IMR-90 (cell line): ENCODE data around the gene LBH. TPM values are rescaled to one million over a fixed set of nuclear protein-coding genes. Genes with fewer than 3 reads are reported as not detected.

Experiments
- ATAC-seq: fragments of 200-7000 bp; cut with Tn5 transposase; 2 replicates; pipeline ENCODE4 v1.9.1; 2020; ENCODE audit warnings: low read depth, mild to moderate bottlenecking, moderate library complexity
- BruUV-seq: library from RNA; stranded (reverse); fragments of 400-500 nt; replicated peaks from 2 replicates; lab custom pipeline; 2021; lab: Mats Ljungman, UMichigan
- CTCF ChIA-PET: fragments of 300-600 bp; formaldehyde crosslinking; extraction: SDS; loops from one replicate; lab custom pipeline; 2021; ENCODE audit warnings: antibody characterized with exemption; lab: Yijun Ruan, JAX
- POLR2A ChIA-PET: fragments of 300-600 bp; sonication (Branson Sonifier 250); formaldehyde crosslinking; loops from one replicate; lab custom pipeline; 2022; ENCODE audit warnings: antibody characterized with exemption; ENCODE audit not compliant: unreplicated experiment; lab: Charles Lee
- DNase-seq: peaks from one replicate; pipeline ENCODE4 v3.0.0; 2013
- H2AFZ ChIP-seq: replicated peaks from 2 replicates; pipeline ENCODE3; 2013; ENCODE audit warnings: low read length, mild to moderate bottlenecking; ENCODE audit not compliant: poor library complexity
- H2AK5ac ChIP-seq: 2 replicates; pipeline ENCODE4 v1.6.1; 2013; ENCODE audit warnings: low read depth, low read length, inconsistent platforms
- H2AK9ac ChIP-seq: replicated peaks from 2 replicates; pipeline ENCODE3; 2013; ENCODE audit warnings: mild to moderate bottlenecking, low read depth, low read length, moderate library complexity; ENCODE audit not compliant: poor library complexity
- H2BK120ac ChIP-seq: 2 replicates; pipeline ENCODE4 v1.6.1; 2013; ENCODE audit warnings: low read depth, low read length, inconsistent platforms
- H2BK15ac ChIP-seq: 3 replicates; pipeline ENCODE4 v1.6.1; 2013; ENCODE audit warnings: low read depth, low read length, inconsistent platforms
- H2BK20ac ChIP-seq: 2 replicates; pipeline ENCODE4 v1.6.1; 2013; ENCODE audit warnings: low read depth, mild to moderate bottlenecking, inconsistent platforms, low read length, moderate library complexity
- H2BK5ac ChIP-seq: 2 replicates; pipeline ENCODE4 v1.6.1; 2013; ENCODE audit warnings: mild to moderate bottlenecking, low read depth, low read length, inconsistent platforms; ENCODE audit not compliant: poor library complexity, severe bottlenecking
- H3K14ac ChIP-seq: replicated peaks from 2 replicates; pipeline ENCODE4 v1.6.1; 2013; ENCODE audit warnings: low read depth, low read length, inconsistent platforms
- H3K18ac ChIP-seq: 2 replicates; pipeline ENCODE4 v1.6.1; 2013; ENCODE audit warnings: low read depth, low read length, control low read depth
- H3K23ac ChIP-seq: 2 replicates; pipeline ENCODE4 v1.6.1; 2013; ENCODE audit warnings: low read depth, low read length, inconsistent platforms
- H3K27ac ChIP-seq: 2 replicates; pipeline ENCODE4 v1.5.1; 2013; ENCODE audit warnings: mild to moderate bottlenecking, control low read depth, low read length; ENCODE audit not compliant: insufficient read depth
- H3K27me3 ChIP-seq: 2 replicates; pipeline ENCODE4 v1.6.1; 2013; ENCODE audit warnings: low read length; ENCODE audit not compliant: control insufficient read depth, insufficient read depth
- H3K36me3 ChIP-seq: 2 replicates; pipeline ENCODE4 v1.6.1; 2013; ENCODE audit warnings: low read length, mixed read lengths; ENCODE audit not compliant: control insufficient read depth, insufficient read depth
- H3K4ac ChIP-seq: 2 replicates; pipeline ENCODE4 v1.6.1; 2013; ENCODE audit warnings: low read depth, low read length, inconsistent platforms
- H3K4me1 ChIP-seq: 2 replicates; pipeline ENCODE4 v1.6.1; 2013; ENCODE audit warnings: low read length, mixed read lengths; ENCODE audit not compliant: control insufficient read depth, insufficient read depth
- H3K4me2 ChIP-seq: 2 replicates; pipeline ENCODE4 v1.6.1; 2013; ENCODE audit warnings: low read depth, mild to moderate bottlenecking, control low read depth, low read length, moderate library complexity
- H3K4me3 ChIP-seq: 2 replicates; pipeline ENCODE4 v1.5.1; 2013; ENCODE audit warnings: low read depth, mild to moderate bottlenecking, control low read depth, low read length, moderate library complexity; ENCODE audit not compliant: insufficient read depth
- H3K56ac ChIP-seq: 2 replicates; pipeline ENCODE4 v1.6.1; 2013; ENCODE audit warnings: low read length, inconsistent platforms; ENCODE audit not compliant: insufficient read depth; ENCODE audit errors: extremely low read depth
- H3K79me1 ChIP-seq, 2 experiments: 2 replicates each; pipeline ENCODE4 v1.6.1; 2013; ENCODE audit warnings: low read length in 2 of 2, inconsistent platforms in 1 of 2, low read depth in 1 of 2
- H3K9ac ChIP-seq: 2 replicates; pipeline ENCODE4 v1.6.1; 2013; ENCODE audit warnings: low read depth, low read length, control low read depth
- H3K9me1 ChIP-seq: 2 replicates; pipeline ENCODE4 v1.6.1; 2013; ENCODE audit warnings: low read length, inconsistent platforms; ENCODE audit not compliant: insufficient read depth
- H3K9me3 ChIP-seq: 2 replicates; pipeline ENCODE4 v1.6.1; 2013; ENCODE audit warnings: low read length; ENCODE audit not compliant: control insufficient read depth, insufficient read depth
- H4K20me1 ChIP-seq: 2 replicates; pipeline ENCODE4 v1.6.1; 2013; ENCODE audit warnings: low read length, inconsistent platforms; ENCODE audit not compliant: insufficient read depth
- H4K5ac ChIP-seq: 2 replicates; pipeline ENCODE4 v1.6.1; 2013; ENCODE audit warnings: mild to moderate bottlenecking, low read depth, low read length, control low read depth
- H4K8ac ChIP-seq, 2 experiments: 2 replicates each; pipeline ENCODE4 v1.6.1; 2013; ENCODE audit warnings: low read depth in 2 of 2, low read length in 2 of 2, control low read depth in 1 of 2, inconsistent platforms in 1 of 2
- H4K91ac ChIP-seq: 2 replicates; pipeline ENCODE4 v1.6.1; 2013; ENCODE audit warnings: low read depth, low read length, inconsistent platforms; ENCODE audit not compliant: insufficient read depth
- BHLHE40 ChIP-seq: fragments of 150-350 bp; IDR thresholded peaks from 2 replicates; pipeline ENCODE4 v1.6.1; 2016; ENCODE audit warnings: mild to moderate bottlenecking, low read depth, low read length
- CEBPB ChIP-seq: IDR thresholded peaks from 2 replicates; pipeline ENCODE4 v1.6.1; 2012; ENCODE audit warnings: low read depth, low read length, improper control_type of control experiment
- CHD1 ChIP-seq: IDR thresholded peaks from 2 replicates; pipeline ENCODE4 v1.6.1; 2012; ENCODE audit warnings: low read depth, low read length, improper control_type of control experiment
- CTCF ChIP-seq: conservative IDR thresholded peaks from 2 replicates; pipeline ENCODE4 v1.5.1; 2012; ENCODE audit warnings: mild to moderate bottlenecking, low read depth, low read length, improper control_type of control experiment
- ELK1 ChIP-seq: fragments of 150-350 bp; IDR thresholded peaks from 2 replicates; pipeline ENCODE4 v1.6.1; 2016; ENCODE audit warnings: low read depth, mild to moderate bottlenecking, low read length, moderate library complexity, borderline replicate concordance
- FOS ChIP-seq: fragments of 150-350 bp; IDR thresholded peaks from 2 replicates; pipeline ENCODE4 v1.6.1; 2016; ENCODE audit warnings: low read depth, low read length
- MAFK ChIP-seq: IDR thresholded peaks from 2 replicates; pipeline ENCODE4 v1.6.1; 2012; ENCODE audit warnings: low read depth, low read length, improper control_type of control experiment
- MAZ ChIP-seq: IDR thresholded peaks from 2 replicates; pipeline ENCODE4 v1.6.1; 2012; ENCODE audit warnings: low read depth, mild to moderate bottlenecking, low read length, improper control_type of control experiment, moderate library complexity, borderline replicate concordance
- MXI1 ChIP-seq: IDR thresholded peaks from 2 replicates; pipeline ENCODE4 v1.6.1; 2012; ENCODE audit warnings: low read depth, mild to moderate bottlenecking, low read length, moderate library complexity, borderline replicate concordance
- NFE2L2 ChIP-seq: fragments of 150-350 bp; IDR thresholded peaks from 2 replicates; pipeline ENCODE4 v1.6.1; 2016; ENCODE audit warnings: low read depth, mild to moderate bottlenecking, low read length
- POLR2A ChIP-seq: IDR thresholded peaks from 2 replicates; pipeline ENCODE4 v1.6.1; 2012; ENCODE audit warnings: mild to moderate bottlenecking, low read depth, low read length
- RAD21 ChIP-seq: IDR thresholded peaks from 2 replicates; pipeline ENCODE4 v1.6.1; 2012; ENCODE audit warnings: low read length, improper control_type of control experiment
- RCOR1 ChIP-seq: IDR thresholded peaks from 2 replicates; pipeline ENCODE4 v1.6.1; 2012; ENCODE audit warnings: mild to moderate bottlenecking, low read length, improper control_type of control experiment; ENCODE audit not compliant: insufficient replicate concordance
- RFX5 ChIP-seq: IDR thresholded peaks from 2 replicates; pipeline ENCODE4 v1.8.0; 2012; ENCODE audit warnings: low read depth, mild to moderate bottlenecking, low read length, moderate library complexity
- SMC3 ChIP-seq: fragments of 150-350 bp; IDR thresholded peaks from 2 replicates; pipeline ENCODE4 v1.6.1; 2016; ENCODE audit warnings: low read depth, mild to moderate bottlenecking, antibody characterized with exemption, low read length, moderate library complexity
- USF2 ChIP-seq: fragments of 150-350 bp; IDR thresholded peaks from 2 replicates; pipeline ENCODE4 v1.6.1; 2017; ENCODE audit warnings: mild to moderate bottlenecking, antibody characterized with exemption, low read length, low read depth
- WGBS, 2 experiments: methylation state at CpG; one replicate each; pipeline versions ENCODE4 v1.1.5 to v1.1.7; 2013; ENCODE audit warnings: missing lambda C conversion rate in 2 of 2; ENCODE audit not compliant: insufficient read length in 1 of 2; ENCODE audit errors: extremely low coverage in 2 of 2; 5-methylcytosine and 5-hydroxymethylcytosine counted together
- dilution Hi-C: fragments of 300-500 bp; cut with HindIII; formaldehyde crosslinking; loops from one replicate; pipeline ENCODE4 v1.14.3; 2018; ENCODE audit warnings: low sequenced_read_pairs; ENCODE audit not compliant: unreplicated experiment
- in situ Hi-C: fragments of 300-500 bp; cut with MboI; formaldehyde crosslinking; loops from 3 replicates; pipeline ENCODE4 v1.14.3; 2019; ENCODE audit warnings: low sequenced_read_pairs, inconsistent platforms, mixed read lengths
- intact Hi-C: fragments of 100-400 bp; cut with micrococcal nuclease; formaldehyde crosslinking; loops from 2 replicates; pipeline ENCODE4 v1.10.0; 2022
- polyA plus RNA-seq, 3 experiments: library from polyadenylated mRNA; depleted of rRNA; stranded (reverse); fragments of >200 nt; gene quantifications; 2 replicates each; pipeline ENCODE4 v1.2.3, GENCODE V29; 2012; ENCODE audit warnings: low replicate concordance in 1 of 3
- total RNA-seq: library from RNA; depleted of rRNA; stranded (reverse); fragments of >200 nt; gene quantifications from 2 replicates; pipeline ENCODE4 v1.2.3, GENCODE V29; 2012

Gene LBH
- total and polyA plus RNA-seq, 2 of the 4 experiments (the other 2 are of a cell fraction): 158 to 202 TPM

DNA sequence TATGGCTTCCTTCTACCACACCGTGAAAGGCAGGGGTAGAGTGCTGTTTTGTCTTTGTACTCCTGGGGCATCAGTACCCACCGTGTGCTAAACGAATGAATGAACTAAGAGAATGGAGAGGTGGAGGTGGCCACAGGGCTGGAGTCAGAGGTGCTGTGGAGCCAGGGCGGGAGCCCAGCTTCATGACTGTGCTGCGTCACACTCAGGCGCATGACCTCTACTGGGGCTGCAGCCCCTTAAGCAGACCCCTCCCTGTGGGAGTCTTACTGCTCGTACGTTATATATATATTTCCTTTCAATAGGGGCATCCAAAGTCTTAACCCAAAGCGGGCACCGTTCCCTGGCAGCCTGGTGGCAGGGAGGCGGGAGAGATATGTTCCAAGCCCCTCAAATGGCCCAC lies 18.0 kb upstream of the LBH start:
- Histone ChIP-seq H2BK120ac (no peak overlapping the region), H2BK20ac (no peak overlapping the region), H3K9ac (no peak overlapping the region), H3K27me3 (no peaks in the 10 kb centered on the region), H2AFZ (no peak overlapping the region), H3K4me3 (no peak overlapping the region), H3K27ac (no peak overlapping the region), H2BK5ac (no peak overlapping the region), H4K20me1 (no peaks in the 10 kb centered on the region), H3K23ac (no peak overlapping the region), H3K4ac (peak overlapping the region; percentile 29; the same call in 1 of the 2 replicates), H3K18ac (no peak overlapping the region), H3K36me3 (no peaks in the 10 kb centered on the region), H2AK9ac (no peak overlapping the region), H3K4me1 (peaks cover 2% of the 10 kb centered on the region; the same call in 1 of the 2 replicates), H3K9me1 (no peaks in the 10 kb centered on the region; the same call in 1 of the 2 replicates), H3K56ac (no peak overlapping the region), H3K14ac (no peak overlapping the region), H3K79me1 (no peaks in the 10 kb centered on the region), H2BK15ac (no peak overlapping the region), H3K4me2 (no peak overlapping the region), H4K91ac (no peak overlapping the region), H4K5ac (no peak overlapping the region), H3K9me3 (no peaks in the 10 kb centered on the region), H4K8ac (no peak overlapping the region), H2AK5ac (no peak overlapping the region)
- in situ Hi-C loops: loop anchor here (5.0 to 25.0 kb wide), 2 partner anchors 494 to 649 kb away; no protein-coding TSS in a partner anchor
- WGBS, 2 experiments: no CpG with 5 or more reads among the region's 11 CpGs
- BruUV-seq: no TSS peak
- CTCF ChIA-PET: interaction anchor here (2.2 kb wide), 1 partner anchor 498 kb away, joined by 10 read pairs; no protein-coding TSS in a partner anchor
- no peak for ATAC-seq
- intact Hi-C loops: no loop called here
- no peak for DNase-seq
- no peak for TF ChIP-seq ELK1
- no peak for TF ChIP-seq MAFK
- no peak for TF ChIP-seq CEBPB
- TF ChIP-seq CHD1: no peak
- TF ChIP-seq NFE2L2: no peak
- TF ChIP-seq MXI1: no peak
- no peak for TF ChIP-seq CTCF
- no peak for TF ChIP-seq RAD21
- no peak for TF ChIP-seq RCOR1
- no peak for TF ChIP-seq FOS
- TF ChIP-seq SMC3: no peak
- no peak for TF ChIP-seq USF2
- TF ChIP-seq POLR2A: no peak
- TF ChIP-seq MAZ: no peak
- no peak for TF ChIP-seq RFX5
- TF ChIP-seq BHLHE40: no peak
- dilution Hi-C loops: no loop called here
- POLR2A ChIA-PET: no interaction called here
